ENCODE measurements around the gene TPD52L2. TPM values are rescaled to one million over a fixed set of nuclear protein-coding genes. Genes with fewer than 3 reads are reported as not detected.

Gene TPD52L2
- total RNA-seq, 1 experiment from 2014 or later = 175 TPM

DNA sequence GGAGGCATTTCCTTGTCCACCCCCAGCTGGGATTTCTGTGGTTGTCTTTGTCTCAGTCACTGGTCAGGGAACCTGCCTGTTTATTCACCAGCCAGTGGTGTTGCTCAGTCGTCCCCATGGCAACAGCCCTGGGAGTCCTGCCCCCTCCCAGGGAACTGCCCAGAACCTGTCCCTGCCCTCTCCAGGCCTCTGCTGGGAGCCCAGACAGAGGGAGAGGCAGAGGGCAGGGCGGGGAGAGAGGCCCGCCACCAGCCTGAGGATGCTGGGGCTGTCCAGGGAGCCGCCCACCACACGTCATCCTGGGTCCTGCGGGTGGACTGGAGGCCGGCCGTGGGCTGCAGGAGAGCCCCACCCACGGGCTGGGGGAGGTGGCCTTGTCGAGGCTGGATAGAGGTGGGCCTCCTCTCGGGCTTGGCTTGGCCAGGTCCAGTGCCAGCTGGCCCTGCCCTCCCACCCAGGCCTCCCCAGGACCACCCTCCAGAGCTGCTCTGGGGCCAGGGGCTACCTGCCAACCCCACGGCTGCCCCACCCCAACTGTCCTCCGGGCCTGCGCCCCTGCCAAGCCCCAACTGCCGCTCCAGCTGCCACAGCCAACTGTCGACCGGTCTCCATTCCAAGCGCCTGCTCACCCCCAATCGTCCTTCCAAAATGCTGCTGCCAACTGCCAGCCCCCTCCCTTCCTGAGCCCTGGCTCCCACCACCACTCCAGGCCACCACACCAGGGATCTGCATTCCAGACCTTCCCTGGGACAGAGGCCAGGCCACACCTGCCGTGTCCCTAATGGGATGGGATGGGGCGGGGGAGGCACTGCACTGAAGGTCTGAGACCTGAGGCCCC lies 29.8 kb upstream of the TPD52L2 start:
- no peaks in the 10 kb centered on the region for H3K9me3 Mint-ChIP-seq (ENCODE audit: unreplicated experiment)
- TF ChIP-seq, protein P1, sequence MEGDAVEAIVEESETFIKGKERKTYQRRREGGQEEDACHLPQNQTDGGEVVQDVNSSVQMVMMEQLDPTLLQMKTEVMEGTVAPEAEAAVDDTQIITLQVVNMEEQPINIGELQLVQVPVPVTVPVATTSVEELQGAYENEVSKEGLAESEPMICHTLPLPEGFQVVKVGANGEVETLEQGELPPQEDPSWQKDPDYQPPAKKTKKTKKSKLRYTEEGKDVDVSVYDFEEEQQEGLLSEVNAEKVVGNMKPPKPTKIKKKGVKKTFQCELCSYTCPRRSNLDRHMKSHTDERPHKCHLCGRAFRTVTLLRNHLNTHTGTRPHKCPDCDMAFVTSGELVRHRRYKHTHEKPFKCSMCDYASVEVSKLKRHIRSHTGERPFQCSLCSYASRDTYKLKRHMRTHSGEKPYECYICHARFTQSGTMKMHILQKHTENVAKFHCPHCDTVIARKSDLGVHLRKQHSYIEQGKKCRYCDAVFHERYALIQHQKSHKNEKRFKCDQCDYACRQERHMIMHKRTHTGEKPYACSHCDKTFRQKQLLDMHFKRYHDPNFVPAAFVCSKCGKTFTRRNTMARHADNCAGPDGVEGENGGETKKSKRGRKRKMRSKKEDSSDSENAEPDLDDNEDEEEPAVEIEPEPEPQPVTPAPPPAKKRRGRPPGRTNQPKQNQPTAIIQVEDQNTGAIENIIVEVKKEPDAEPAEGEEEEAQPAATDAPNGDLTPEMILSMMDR (IDR thresholded peaks at IDR 0.05; ENCODE audit: unreplicated experiment) = no peak
- DNase-seq (ENCODE audit: unreplicated experiment) = peak; percentile 97
- H3K36me3 Mint-ChIP-seq (ENCODE audit: insufficient read depth, unreplicated experiment) = no peaks in the 10 kb centered on the region
- no peak overlapping the region for H3K27ac Mint-ChIP-seq (ENCODE audit: low read depth, unreplicated experiment)
- BruUV-seq (replicated peaks) = no TSS peak
- ChIA-PET POLR2A (interaction anchor here (0.6 to 1.5 kb wide), 5 partner anchors 16 to 153 kb away, joined by 3 to 13 read pairs (median 4); partner anchors contain the start of genes ARFRP1, TPD52L2 and ZGPAT), CTCF (no interaction called here)
- H3K4me3 Mint-ChIP-seq (ENCODE audit: unreplicated experiment) = peak overlapping the region; percentile 44
- peaks cover 3% of the 10 kb centered on the region for H3K27me3 Mint-ChIP-seq (ENCODE audit: insufficient read depth, unreplicated experiment)
- intact Hi-C loops (cut with micrococcal nuclease) = no loop called here
- peaks cover 5% of the 10 kb centered on the region for H3K4me1 Mint-ChIP-seq (ENCODE audit: insufficient read depth, unreplicated experiment)

DNA sequence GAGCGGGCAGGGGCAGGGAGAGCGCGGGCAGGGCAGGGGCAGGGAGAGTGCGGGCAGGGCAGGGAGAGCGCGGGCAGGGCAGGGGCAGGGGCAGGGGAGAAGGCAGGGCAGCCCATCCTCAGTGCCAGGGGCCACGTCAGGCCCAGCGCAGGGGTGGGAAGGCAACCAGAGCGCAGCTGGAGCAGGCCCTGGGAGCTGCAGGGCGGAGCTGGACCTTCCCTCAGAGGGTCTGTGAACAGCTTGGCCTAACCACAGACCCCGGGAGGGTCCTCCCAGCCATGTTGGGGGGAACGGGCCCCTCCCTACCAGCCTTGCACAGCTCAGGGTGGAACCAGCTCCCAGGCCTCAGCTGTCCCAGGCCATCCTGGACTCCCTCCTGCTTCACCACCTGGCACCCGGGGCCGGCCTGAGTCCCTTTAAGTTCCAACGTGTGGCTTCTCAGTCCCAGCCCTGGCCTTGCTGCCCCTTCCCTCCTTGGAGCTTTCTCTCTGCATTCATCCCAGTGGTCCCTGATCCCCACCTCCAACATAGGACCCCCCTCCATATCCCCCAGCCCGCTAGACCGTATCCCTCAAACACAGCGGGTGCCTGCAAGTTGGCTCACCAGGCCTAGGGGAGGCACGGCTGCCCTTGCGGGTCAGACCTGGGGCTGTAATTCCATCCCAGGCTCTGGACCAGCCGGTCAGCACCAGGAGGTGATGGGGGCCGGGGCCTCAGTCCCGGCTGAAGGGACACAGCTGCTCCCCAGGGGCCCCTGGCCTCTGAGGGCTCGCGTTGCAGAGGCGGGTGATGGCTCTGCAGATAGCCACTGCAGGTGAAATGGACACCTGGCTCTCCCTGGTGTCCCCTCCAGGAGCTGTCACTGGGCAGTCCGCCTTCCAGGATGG lies 28.4 kb upstream of the TPD52L2 start:
- H3K36me3 Mint-ChIP-seq (ENCODE audit: insufficient read depth, unreplicated experiment) = no peaks in the 10 kb centered on the region
- CTCF ChIA-PET = interaction anchor here (0.7 kb wide), 1 partner anchor 255 kb away, joined by 4 read pairs; no protein-coding TSS in a partner anchor
- peaks cover 5% of the 10 kb centered on the region for H3K4me1 Mint-ChIP-seq (ENCODE audit: insufficient read depth, unreplicated experiment)
- no peak for DNase-seq (ENCODE audit: unreplicated experiment)
- no peak overlapping the region for H3K4me3 Mint-ChIP-seq (ENCODE audit: unreplicated experiment)
- no TSS peak for BruUV-seq (replicated peaks)
- intact Hi-C loops (cut with micrococcal nuclease) = no loop called here
- H3K9me3 Mint-ChIP-seq (ENCODE audit: unreplicated experiment) = no peaks in the 10 kb centered on the region
- POLR2A ChIA-PET = interaction anchor here (0.6 kb wide), 1 partner anchor 121 kb away, joined by 3 read pairs; no protein-coding TSS in a partner anchor
- H3K27me3 Mint-ChIP-seq (ENCODE audit: insufficient read depth, unreplicated experiment) = no peaks in the 10 kb centered on the region
- TF ChIP-seq, protein P1 (IDR thresholded peaks at IDR 0.05; ENCODE audit: unreplicated experiment) = no peak
- no peak overlapping the region for H3K27ac Mint-ChIP-seq (ENCODE audit: low read depth, unreplicated experiment)

DNA sequence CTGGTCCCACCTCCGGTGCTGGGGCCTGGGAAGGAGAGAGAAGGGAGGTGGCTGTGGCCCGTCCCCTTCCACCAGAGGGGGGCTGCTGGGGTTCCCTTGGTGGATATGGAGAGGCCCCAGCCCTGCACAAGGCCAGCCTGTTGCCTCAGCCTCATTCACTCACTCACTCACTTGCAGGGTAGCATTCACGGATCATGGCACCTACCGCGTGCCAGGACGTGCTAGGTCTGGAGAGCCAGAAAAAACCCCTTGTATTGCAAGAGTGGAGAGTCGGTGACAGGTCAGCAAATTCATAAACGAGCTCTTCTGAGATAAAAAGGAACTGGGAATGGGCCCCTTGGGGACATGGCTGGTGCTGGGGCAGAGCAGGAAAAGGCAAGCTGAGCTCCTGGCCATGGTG lies 27.6 kb upstream of the TPD52L2 start:
- Mint-ChIP-seq H3K36me3 (ENCODE audit: insufficient read depth, unreplicated experiment) (no peaks in the 10 kb centered on the region), H3K27me3 (ENCODE audit: insufficient read depth, unreplicated experiment) (no peaks in the 10 kb centered on the region), H3K4me1 (ENCODE audit: insufficient read depth, unreplicated experiment) (peaks cover 5% of the 10 kb centered on the region), H3K27ac (ENCODE audit: low read depth, unreplicated experiment) (no peak overlapping the region), H3K9me3 (ENCODE audit: unreplicated experiment) (no peaks in the 10 kb centered on the region), H3K4me3 (ENCODE audit: unreplicated experiment) (no peak overlapping the region)
- no TSS peak for BruUV-seq (replicated peaks)
- ChIA-PET POLR2A (interaction anchor here (1.3 kb wide), 1 partner anchor 28 kb away, joined by 3 read pairs; the partner anchor contains the start of gene TPD52L2), CTCF (no interaction called here)
- DNase-seq (ENCODE audit: unreplicated experiment) = no peak
- intact Hi-C loops (cut with micrococcal nuclease) = no loop called here
- TF ChIP-seq, protein P1 (IDR thresholded peaks at IDR 0.05; ENCODE audit: unreplicated experiment) = no peak

DNA sequence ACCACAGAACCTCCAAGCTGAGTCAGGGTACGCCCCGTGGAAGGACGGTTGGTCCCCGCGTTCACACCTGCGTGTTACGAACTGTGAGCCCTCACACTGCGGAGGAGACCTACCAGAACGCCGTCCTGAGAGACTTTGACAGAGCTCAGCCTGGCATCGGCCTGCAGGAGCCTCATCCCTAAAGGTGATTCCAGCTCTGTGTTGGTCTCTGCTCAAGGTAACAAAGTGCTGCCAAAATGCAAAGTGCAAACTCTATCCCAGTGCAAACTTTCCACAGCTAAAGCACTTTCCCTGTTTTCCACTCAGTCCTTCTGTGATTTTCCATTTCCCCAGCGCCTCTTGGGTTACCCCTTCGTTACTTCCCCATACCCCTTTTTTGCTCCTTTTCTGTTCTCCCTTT lies 25.4 kb upstream of the TPD52L2 start:
- CTCF ChIA-PET = interaction anchor here (0.5 to 1.1 kb wide), 4 partner anchors 23 to 627 kb away, joined by 3 to 4 read pairs (median 3); no protein-coding TSS in a partner anchor
- intact Hi-C loops (cut with micrococcal nuclease) = no loop called here
- Mint-ChIP-seq H3K4me1 (ENCODE audit: insufficient read depth, unreplicated experiment) (peaks cover 5% of the 10 kb centered on the region), H3K9me3 (ENCODE audit: unreplicated experiment) (no peaks in the 10 kb centered on the region), H3K27me3 (ENCODE audit: insufficient read depth, unreplicated experiment) (peaks cover 10% of the 10 kb centered on the region), H3K36me3 (ENCODE audit: insufficient read depth, unreplicated experiment) (no peaks in the 10 kb centered on the region), H3K27ac (ENCODE audit: low read depth, unreplicated experiment) (no peak overlapping the region), H3K4me3 (ENCODE audit: unreplicated experiment) (no peak overlapping the region)
- TF ChIP-seq, protein P1 (IDR thresholded peaks at IDR 0.05; ENCODE audit: unreplicated experiment) = no peak
- no TSS peak for BruUV-seq (replicated peaks)
- DNase-seq (ENCODE audit: unreplicated experiment) = no peak
- POLR2A ChIA-PET = no interaction called here
